SK-N-SH (cell line): ENCODE measurements around the gene ECI1.

Experiments
- CHD2 ChIP-seq: fragments of 150-350 bp; IDR thresholded peaks from 2 replicates; pipeline ENCODE4 v1.6.1; 2018; ENCODE audit warnings: low read length; ENCODE audit not compliant: partially characterized antibody
- EZH2phosphoT487 ChIP-seq: fragments of 200-600 bp; sonication (generic); IDR thresholded peaks from 2 replicates; pipeline ENCODE4 v1.6.1; 2017; ENCODE audit warnings: low read depth, mixed run types, mild to moderate bottlenecking, antibody characterized with exemption, moderate library complexity, borderline replicate concordance
- FOSL2 ChIP-seq: IDR thresholded peaks from 2 replicates; pipeline ENCODE4 v1.4.0; 2012; ENCODE audit warnings: low read depth, mild to moderate bottlenecking, moderate library complexity, borderline replicate concordance
- FOXJ3 ChIP-seq: sonication (generic); formaldehyde crosslinking; IDR thresholded peaks from 2 replicates; pipeline ENCODE4 v1.5.1; 2020; ENCODE audit warnings: mild to moderate bottlenecking, missing genetic modification reagents
- JUND ChIP-seq: IDR thresholded peaks from 2 replicates; pipeline ENCODE4 v1.4.0; 2012
- NFIC ChIP-seq: IDR thresholded peaks from 2 replicates; pipeline ENCODE4 v1.4.0; 2012; ENCODE audit warnings: borderline replicate concordance
- NRF1 ChIP-seq: IDR thresholded peaks from 2 replicates; pipeline ENCODE4 v1.6.1; 2012; ENCODE audit warnings: low read depth, mild to moderate bottlenecking, low read length
- POLR2AphosphoS5 ChIP-seq: IDR thresholded peaks from 2 replicates; pipeline ENCODE4 v1.6.1; 2012; ENCODE audit warnings: low read depth, low read length
- RFX5 ChIP-seq: IDR thresholded peaks from 2 replicates; pipeline ENCODE4 v1.6.1; 2012; ENCODE audit warnings: mild to moderate bottlenecking, improper control_type of control experiment, low read length
- YY1 ChIP-seq: IDR thresholded peaks from 2 replicates; pipeline ENCODE4 v1.4.0; 2012; ENCODE audit warnings: low read depth, mild to moderate bottlenecking
- TF ChIP-seq, protein P1 (sequence below): fragments of 200-600 bp; sonication (generic); IDR thresholded peaks from 2 replicates; pipeline ENCODE4 v1.6.1; 2017; ENCODE audit warnings: antibody characterized with exemption, mild to moderate bottlenecking, moderate library complexity
- TF ChIP-seq, protein P2 (sequence below): IDR thresholded peaks from 2 replicates; pipeline ENCODE4; 2012
- TF ChIP-seq, protein P3 (sequence below): IDR thresholded peaks from 2 replicates; pipeline ENCODE4 v1.4.0; 2012; ENCODE audit warnings: low read depth, borderline replicate concordance
- TF ChIP-seq, protein P4 (sequence below): fragments of 150-350 bp; IDR thresholded peaks from 2 replicates; pipeline ENCODE4 v1.6.1; 2016; ENCODE audit warnings: mild to moderate bottlenecking, low read depth, low read length

DNA sequence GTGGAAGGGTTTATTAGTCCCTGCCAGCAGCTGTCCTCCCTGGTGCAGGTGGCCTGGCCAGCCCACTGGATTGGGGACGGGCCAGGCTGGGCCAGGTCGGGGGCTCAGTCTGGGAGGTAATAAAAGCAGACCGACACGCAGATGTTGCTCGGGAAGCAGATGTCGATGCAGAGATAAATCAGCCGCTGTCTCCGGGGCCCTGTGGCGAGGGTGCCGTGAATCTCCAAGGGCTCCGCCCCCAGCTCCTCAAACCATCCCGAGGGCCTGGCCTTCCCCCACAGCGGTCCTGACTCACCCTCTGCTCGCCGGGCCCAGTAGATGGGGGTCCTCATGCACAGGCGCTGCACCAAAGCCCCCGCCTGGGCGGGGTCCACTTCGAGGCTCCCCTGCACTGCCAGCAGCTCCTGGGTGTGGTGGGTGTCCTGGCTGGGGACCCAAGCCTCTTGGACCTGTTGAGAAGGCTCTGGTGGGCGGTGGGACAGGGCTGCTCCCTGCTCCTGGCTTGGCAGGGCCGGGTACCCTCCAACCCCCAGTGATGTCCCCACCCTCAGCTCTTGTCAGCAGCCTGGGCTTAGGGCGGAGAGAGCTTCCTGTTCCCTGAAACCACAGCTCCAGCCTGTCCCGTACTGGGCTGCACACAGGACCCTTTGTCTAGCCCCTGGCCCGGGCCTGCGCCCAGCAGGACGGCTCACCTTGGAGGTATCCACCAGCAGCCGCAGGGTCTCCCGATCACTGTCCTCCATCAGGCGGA, 42.0 kb downstream of the ECI1 start:
- no peak for TF ChIP-seq JUND
- TF ChIP-seq, protein P1, sequence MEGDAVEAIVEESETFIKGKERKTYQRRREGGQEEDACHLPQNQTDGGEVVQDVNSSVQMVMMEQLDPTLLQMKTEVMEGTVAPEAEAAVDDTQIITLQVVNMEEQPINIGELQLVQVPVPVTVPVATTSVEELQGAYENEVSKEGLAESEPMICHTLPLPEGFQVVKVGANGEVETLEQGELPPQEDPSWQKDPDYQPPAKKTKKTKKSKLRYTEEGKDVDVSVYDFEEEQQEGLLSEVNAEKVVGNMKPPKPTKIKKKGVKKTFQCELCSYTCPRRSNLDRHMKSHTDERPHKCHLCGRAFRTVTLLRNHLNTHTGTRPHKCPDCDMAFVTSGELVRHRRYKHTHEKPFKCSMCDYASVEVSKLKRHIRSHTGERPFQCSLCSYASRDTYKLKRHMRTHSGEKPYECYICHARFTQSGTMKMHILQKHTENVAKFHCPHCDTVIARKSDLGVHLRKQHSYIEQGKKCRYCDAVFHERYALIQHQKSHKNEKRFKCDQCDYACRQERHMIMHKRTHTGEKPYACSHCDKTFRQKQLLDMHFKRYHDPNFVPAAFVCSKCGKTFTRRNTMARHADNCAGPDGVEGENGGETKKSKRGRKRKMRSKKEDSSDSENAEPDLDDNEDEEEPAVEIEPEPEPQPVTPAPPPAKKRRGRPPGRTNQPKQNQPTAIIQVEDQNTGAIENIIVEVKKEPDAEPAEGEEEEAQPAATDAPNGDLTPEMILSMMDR: no peak
- no peak for TF ChIP-seq POLR2AphosphoS5
- TF ChIP-seq, protein P2, sequence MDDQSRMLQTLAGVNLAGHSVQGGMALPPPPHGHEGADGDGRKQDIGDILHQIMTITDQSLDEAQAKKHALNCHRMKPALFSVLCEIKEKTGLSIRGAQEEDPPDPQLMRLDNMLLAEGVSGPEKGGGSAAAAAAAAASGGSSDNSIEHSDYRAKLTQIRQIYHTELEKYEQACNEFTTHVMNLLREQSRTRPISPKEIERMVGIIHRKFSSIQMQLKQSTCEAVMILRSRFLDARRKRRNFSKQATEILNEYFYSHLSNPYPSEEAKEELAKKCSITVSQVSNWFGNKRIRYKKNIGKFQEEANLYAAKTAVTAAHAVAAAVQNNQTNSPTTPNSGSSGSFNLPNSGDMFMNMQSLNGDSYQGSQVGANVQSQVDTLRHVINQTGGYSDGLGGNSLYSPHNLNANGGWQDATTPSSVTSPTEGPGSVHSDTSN: no peak
- TF ChIP-seq FOSL2: no peak
- TF ChIP-seq YY1: no peak
- no peak for TF ChIP-seq NFIC
- TF ChIP-seq RFX5: no peak
- TF ChIP-seq EZH2phosphoT487: no peak
- no peak for TF ChIP-seq NRF1
- no peak for TF ChIP-seq FOXJ3 (CRISPR knock-in tag)
- TF ChIP-seq CHD2: no peak
- TF ChIP-seq, protein P3, sequence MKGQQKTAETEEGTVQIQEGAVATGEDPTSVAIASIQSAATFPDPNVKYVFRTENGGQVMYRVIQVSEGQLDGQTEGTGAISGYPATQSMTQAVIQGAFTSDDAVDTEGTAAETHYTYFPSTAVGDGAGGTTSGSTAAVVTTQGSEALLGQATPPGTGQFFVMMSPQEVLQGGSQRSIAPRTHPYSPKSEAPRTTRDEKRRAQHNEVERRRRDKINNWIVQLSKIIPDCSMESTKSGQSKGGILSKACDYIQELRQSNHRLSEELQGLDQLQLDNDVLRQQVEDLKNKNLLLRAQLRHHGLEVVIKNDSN: no peak
- TF ChIP-seq, protein P4, sequence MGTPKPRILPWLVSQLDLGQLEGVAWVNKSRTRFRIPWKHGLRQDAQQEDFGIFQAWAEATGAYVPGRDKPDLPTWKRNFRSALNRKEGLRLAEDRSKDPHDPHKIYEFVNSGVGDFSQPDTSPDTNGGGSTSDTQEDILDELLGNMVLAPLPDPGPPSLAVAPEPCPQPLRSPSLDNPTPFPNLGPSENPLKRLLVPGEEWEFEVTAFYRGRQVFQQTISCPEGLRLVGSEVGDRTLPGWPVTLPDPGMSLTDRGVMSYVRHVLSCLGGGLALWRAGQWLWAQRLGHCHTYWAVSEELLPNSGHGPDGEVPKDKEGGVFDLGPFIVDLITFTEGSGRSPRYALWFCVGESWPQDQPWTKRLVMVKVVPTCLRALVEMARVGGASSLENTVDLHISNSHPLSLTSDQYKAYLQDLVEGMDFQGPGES: no peak
